HepG2 (cell line): ENCODE results near the gene DPF1. TPM values are rescaled to one million over a fixed set of nuclear protein-coding genes. Genes with fewer than 3 reads are reported as not detected.
A peak's percentile ranks its signal among the peaks of the same experiment; 100 is the strongest.

Experiments used
- EHMT2 ChIP-seq: fragments of 200-600 bp; sonication (generic); IDR thresholded peaks from 2 replicates; pipeline ENCODE4 v1.7.0; 2017; ENCODE audit warnings: antibody characterized with exemption, low read depth, low read length, borderline replicate concordance
- HCFC1 ChIP-seq: fragments of 150-350 bp; IDR thresholded peaks from 2 replicates; pipeline ENCODE4 v1.6.1; 2014; ENCODE audit warnings: low read depth, low read length
- MED1 ChIP-seq: sonication (generic); formaldehyde crosslinking; IDR thresholded peaks from 2 replicates; pipeline ENCODE4 v1.4.0; 2020; ENCODE audit warnings: missing genetic modification reagents
- MYPOP ChIP-seq: sonication (generic); formaldehyde crosslinking; IDR thresholded peaks from 2 replicates; pipeline ENCODE4 v1.8.1; 2023; ENCODE audit warnings: mild to moderate bottlenecking, moderate library complexity, missing genetic modification reagents
- NFYC ChIP-seq: IDR thresholded peaks from 2 replicates; pipeline ENCODE4 v1.6.1; 2016; ENCODE audit warnings: missing genetic modification reagents, missing compliant biosample characterization
- PLSCR1 ChIP-seq: sonication (generic); formaldehyde crosslinking; IDR thresholded peaks from 2 replicates; pipeline ENCODE4 v1.5.0; 2020; ENCODE audit warnings: missing genetic modification reagents, mild to moderate bottlenecking, borderline replicate concordance
- TFE3 ChIP-seq: IDR thresholded peaks from 2 replicates; pipeline ENCODE4 v1.6.1; 2016
- ZNF292 ChIP-seq: sonication (generic); formaldehyde crosslinking; IDR thresholded peaks from 2 replicates; pipeline ENCODE4 v1.8.1; 2022; ENCODE audit warnings: mild to moderate bottlenecking, low read depth, missing genetic modification reagents, borderline replicate concordance
- ZNF407 ChIP-seq: sonication (generic); formaldehyde crosslinking; IDR thresholded peaks from one replicate; pipeline ENCODE4 v1.5.1; 2020; ENCODE audit warnings: mild to moderate bottlenecking, missing genetic modification reagents; ENCODE audit errors: not compliant biosample characterization
- ZNF746 ChIP-seq: sonication (generic); formaldehyde crosslinking; IDR thresholded peaks from 2 replicates; pipeline ENCODE4 v1.8.0; 2022; ENCODE audit warnings: mild to moderate bottlenecking, missing genetic modification reagents
- polyA plus RNA-seq, 8 experiments: library from polyadenylated mRNA; depleted of rRNA in 3 of 8; stranded (reverse) in 7 of 8; unstranded in 1 of 8; fragments of >200 nt; fragmentation: Illumina TruSeq in 4 of 8; extraction: Trizol in 4 of 8; gene quantifications; 2 replicates each; pipeline versions ENCODE4 v1.2.1 to v1.2.3, GENCODE V29; 2011 to 2016; ENCODE audit warnings: low read depth in 4 of 8, missing spikeins in 1 of 8, mixed read lengths in 1 of 8; ENCODE audit not compliant: insufficient read depth in 1 of 8
- total RNA-seq, 5 experiments: library from RNA; depleted of rRNA; stranded (reverse); fragments of >200 nt; fragmentation: Illumina TruSeq; extraction: Trizol; gene quantifications; 2 replicates each; pipeline ENCODE4 v1.2.3, GENCODE V29; 2016; ENCODE audit warnings: low read depth in 1 of 5
- TF ChIP-seq, protein P1 (sequence below): sonication (generic); formaldehyde crosslinking; IDR thresholded peaks from 2 replicates; pipeline ENCODE4 v1.5.1; 2020; ENCODE audit warnings: mild to moderate bottlenecking, missing genetic modification reagents, moderate library complexity
- TF ChIP-seq, protein P2 (sequence below): sonication (generic); formaldehyde crosslinking; IDR thresholded peaks from 2 replicates; pipeline ENCODE4 v1.4.0; 2020; ENCODE audit warnings: low read depth, mild to moderate bottlenecking, missing genetic modification reagents

Gene DPF1
- total and polyA plus RNA-seq, 2 of the 13 experiments (the other 11 are each of a cell fraction or from before 2014, with no cell fraction given) = 1.0 to 3.2 TPM

DNA sequence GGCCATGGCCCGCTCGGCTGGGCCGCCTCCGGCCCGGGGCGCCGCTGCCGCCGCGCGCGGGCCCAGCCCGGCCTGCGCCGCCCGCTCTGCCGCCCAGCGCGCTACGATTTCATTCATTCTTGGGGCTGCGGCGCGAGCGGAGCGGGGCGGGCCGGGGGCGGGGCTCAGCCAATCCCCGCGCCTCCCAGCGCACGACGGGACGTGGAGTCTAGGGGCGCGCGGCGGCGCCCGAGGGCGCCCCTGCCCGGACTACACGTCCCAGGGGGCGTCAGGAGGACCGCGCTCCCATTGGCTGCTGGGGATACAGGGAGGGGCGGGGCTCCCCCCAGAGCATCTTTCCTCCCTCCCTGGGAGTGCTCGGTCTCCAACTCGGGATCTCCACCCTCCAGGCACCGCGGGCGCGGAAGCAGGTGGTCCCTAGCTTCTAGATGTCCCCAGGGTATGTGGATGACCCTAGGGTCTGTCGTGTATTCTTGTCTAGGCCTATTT is 5.6 kb upstream of the DPF1 start (continued):
- TF ChIP-seq ZNF407 (CRISPR knock-in tag) (no peak), EHMT2 (no peak), TFE3 (CRISPR knock-in tag) (no peak), ZNF292 (CRISPR knock-in tag) (no peak), HCFC1 (peak; percentile 53), NFYC (peak; percentile 91), MED1 (CRISPR knock-in tag) (no peak), PLSCR1 (CRISPR knock-in tag) (no peak), MYPOP (CRISPR knock-in tag) (no peak), ZNF746 (CRISPR knock-in tag) (no peak)
- TF ChIP-seq, protein P1, sequence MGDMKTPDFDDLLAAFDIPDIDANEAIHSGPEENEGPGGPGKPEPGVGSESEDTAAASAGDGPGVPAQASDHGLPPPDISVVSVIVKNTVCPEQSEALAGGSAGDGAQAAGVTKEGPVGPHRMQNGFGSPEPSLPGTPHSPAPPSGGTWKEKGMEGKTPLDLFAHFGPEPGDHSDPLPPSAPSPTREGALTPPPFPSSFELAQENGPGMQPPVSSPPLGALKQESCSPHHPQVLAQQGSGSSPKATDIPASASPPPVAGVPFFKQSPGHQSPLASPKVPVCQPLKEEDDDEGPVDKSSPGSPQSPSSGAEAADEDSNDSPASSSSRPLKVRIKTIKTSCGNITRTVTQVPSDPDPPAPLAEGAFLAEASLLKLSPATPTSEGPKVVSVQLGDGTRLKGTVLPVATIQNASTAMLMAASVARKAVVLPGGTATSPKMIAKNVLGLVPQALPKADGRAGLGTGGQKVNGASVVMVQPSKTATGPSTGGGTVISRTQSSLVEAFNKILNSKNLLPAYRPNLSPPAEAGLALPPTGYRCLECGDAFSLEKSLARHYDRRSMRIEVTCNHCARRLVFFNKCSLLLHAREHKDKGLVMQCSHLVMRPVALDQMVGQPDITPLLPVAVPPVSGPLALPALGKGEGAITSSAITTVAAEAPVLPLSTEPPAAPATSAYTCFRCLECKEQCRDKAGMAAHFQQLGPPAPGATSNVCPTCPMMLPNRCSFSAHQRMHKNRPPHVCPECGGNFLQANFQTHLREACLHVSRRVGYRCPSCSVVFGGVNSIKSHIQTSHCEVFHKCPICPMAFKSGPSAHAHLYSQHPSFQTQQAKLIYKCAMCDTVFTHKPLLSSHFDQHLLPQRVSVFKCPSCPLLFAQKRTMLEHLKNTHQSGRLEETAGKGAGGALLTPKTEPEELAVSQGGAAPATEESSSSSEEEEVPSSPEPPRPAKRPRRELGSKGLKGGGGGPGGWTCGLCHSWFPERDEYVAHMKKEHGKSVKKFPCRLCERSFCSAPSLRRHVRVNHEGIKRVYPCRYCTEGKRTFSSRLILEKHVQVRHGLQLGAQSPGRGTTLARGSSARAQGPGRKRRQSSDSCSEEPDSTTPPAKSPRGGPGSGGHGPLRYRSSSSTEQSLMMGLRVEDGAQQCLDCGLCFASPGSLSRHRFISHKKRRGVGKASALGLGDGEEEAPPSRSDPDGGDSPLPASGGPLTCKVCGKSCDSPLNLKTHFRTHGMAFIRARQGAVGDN (CRISPR knock-in tag) = peak; percentile 17; the same call in 1 of the 2 replicates
- TF ChIP-seq, protein P2, sequence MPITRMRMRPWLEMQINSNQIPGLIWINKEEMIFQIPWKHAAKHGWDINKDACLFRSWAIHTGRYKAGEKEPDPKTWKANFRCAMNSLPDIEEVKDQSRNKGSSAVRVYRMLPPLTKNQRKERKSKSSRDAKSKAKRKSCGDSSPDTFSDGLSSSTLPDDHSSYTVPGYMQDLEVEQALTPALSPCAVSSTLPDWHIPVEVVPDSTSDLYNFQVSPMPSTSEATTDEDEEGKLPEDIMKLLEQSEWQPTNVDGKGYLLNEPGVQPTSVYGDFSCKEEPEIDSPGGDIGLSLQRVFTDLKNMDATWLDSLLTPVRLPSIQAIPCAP (CRISPR knock-in tag) = no peak
